Liver (tissue), 3 donors: ENCODE data around the gene NTN3.

Experiments used
- CTCF ChIP-seq: fragments of 150-350 bp; IDR thresholded peaks from 2 replicates; pipeline ENCODE4 v1.5.1; 2017; ENCODE audit warnings: improper control_type of control experiment, low read depth, low read length; ENCODE audit not compliant: missing input control
- HNF4A ChIP-seq, 2 donors: conservative IDR thresholded peaks; 2 replicates each; pipeline ENCODE4 v1.6.1; 2016; ENCODE audit warnings: antibody characterized with exemption in 2 of 2, mild to moderate bottlenecking in 2 of 2
- donor health status: healthy.
- donor health status: healthy.

- TF ChIP-seq CTCF (no peak), HNF4A (conservative IDR thresholded peaks at IDR 0.05) (no peak)
These were observed 19.4 kb downstream of the NTN3 start for GRCh38 chr16:2490190-2491105.
